SK-N-SH (cell line): ENCODE measurements around the gene XIRP2. TPM values are rescaled to one million over a fixed set of nuclear protein-coding genes. Genes with fewer than 3 reads are reported as not detected.

ENCODE experiments used
- CTCF ChIA-PET: fragments of 300-600, 350-600 bp; formaldehyde crosslinking; extraction: SDS; loops from one replicate; lab custom pipeline; 2021; lab: Yijun Ruan, JAX
- POLR2A ChIA-PET: fragments of 350-600 bp; sonication (Branson Sonifier 250); formaldehyde crosslinking; extraction: SDS; loops from one replicate; lab custom pipeline; 2020; ENCODE audit warnings: antibody characterized with exemption, inconsistent platforms; lab: Yijun Ruan, JAX
- DNase-seq: peaks from one replicate; pipeline ENCODE4 v3.0.0; 2012
- H2AFZ ChIP-seq: fragments of 200-600 bp; sonication (generic); 2 replicates; pipeline ENCODE4 v1.8.1; 2016; ENCODE audit warnings: antibody characterized with exemption, mild to moderate bottlenecking, low read depth
- H3F3A ChIP-seq: fragments of 200-600 bp; sonication (generic); replicated peaks from 2 replicates; pipeline ENCODE3; 2016; ENCODE audit warnings: antibody characterized with exemption, mild to moderate bottlenecking; ENCODE audit not compliant: insufficient read depth
- H3K27ac ChIP-seq, 2 experiments: fragments of 200-500 bp in 1 of 2; fragments of 200-600 bp in 1 of 2; sonication (Bioruptor generic) in 1 of 2; sonication (generic), shearing (Covaris generic) in 1 of 2; 2 replicates each; pipeline versions ENCODE4 v1.5.1 to v1.6.1; 2014 to 2016; ENCODE audit warnings: low read depth in 2 of 2, inconsistent platforms in 1 of 2, low read length in 1 of 2, mild to moderate bottlenecking in 1 of 2, mixed read lengths in 1 of 2
- H3K27me3 ChIP-seq: fragments of 200-600 bp; sonication (generic), shearing (Covaris generic); 2 replicates; pipeline ENCODE4 v1.6.1; 2016; ENCODE audit warnings: mixed run types; ENCODE audit not compliant: insufficient read depth
- H3K36me3 ChIP-seq, 2 experiments: fragments of 200-500 bp in 1 of 2; fragments of 200-600 bp in 1 of 2; sonication (Bioruptor generic) in 1 of 2; sonication (generic) in 1 of 2; replicated peaks in 1 of 2; 2 replicates each; pipeline versions ENCODE3 to v1.5.1; 2014 to 2016; ENCODE audit warnings: low read length in 1 of 2, mild to moderate bottlenecking in 1 of 2; ENCODE audit not compliant: insufficient read depth in 2 of 2, control insufficient read depth in 1 of 2
- H3K4me1 ChIP-seq, 2 experiments: fragments of 200-500 bp in 1 of 2; fragments of 200-600 bp in 1 of 2; sonication (Bioruptor generic) in 1 of 2; sonication (generic), shearing (Covaris generic) in 1 of 2; 2 replicates each; pipeline versions ENCODE4 v1.5.1 to v1.6.1; 2014 to 2016; ENCODE audit warnings: low read depth in 1 of 2, low read length in 1 of 2, mixed run types in 1 of 2; ENCODE audit not compliant: insufficient read depth in 2 of 2, control insufficient read depth in 1 of 2
- H3K4me2 ChIP-seq: fragments of 200-600 bp; sonication (generic), shearing (Covaris generic); 2 replicates; pipeline ENCODE4 v1.6.1; 2017; ENCODE audit warnings: mixed run types
- H3K4me3 ChIP-seq, 2 experiments: fragments of 200-500 bp in 1 of 2; fragments of 200-600 bp in 1 of 2; sonication (Bioruptor generic) in 1 of 2; sonication (generic), shearing (Covaris generic) in 1 of 2; 2 replicates each; pipeline versions ENCODE4 v1.5.1 to v1.8.1; 2014 to 2016; ENCODE audit warnings: low read depth in 2 of 2, inconsistent platforms in 1 of 2, low read length in 1 of 2, mild to moderate bottlenecking in 1 of 2, mixed read lengths in 1 of 2, moderate library complexity in 1 of 2
- H3K79me2 ChIP-seq: fragments of 200-600 bp; sonication (generic); 2 replicates; pipeline ENCODE4 v1.8.1; 2017; ENCODE audit warnings: mild to moderate bottlenecking; ENCODE audit not compliant: insufficient read depth
- H3K9ac ChIP-seq: fragments of 200-600 bp; sonication (generic); 2 replicates; pipeline ENCODE4 v1.6.1; 2017; ENCODE audit warnings: mixed run types
- H3K9me2 ChIP-seq: fragments of 200-600 bp; sonication (generic); 2 replicates; pipeline ENCODE4 v1.6.1; 2017; ENCODE audit warnings: mixed run types
- H3K9me3 ChIP-seq: fragments of 200-600 bp; sonication (generic); 2 replicates; pipeline ENCODE4 v1.6.1; 2017; ENCODE audit warnings: mixed run types, mild to moderate bottlenecking, moderate library complexity
- H4K20me1 ChIP-seq: fragments of 200-600 bp; sonication (generic); 2 replicates; pipeline ENCODE4 v1.6.1; 2017; ENCODE audit warnings: mild to moderate bottlenecking, mixed run types; ENCODE audit not compliant: insufficient read depth
- CHD2 ChIP-seq: fragments of 150-350 bp; IDR thresholded peaks from 2 replicates; pipeline ENCODE4 v1.6.1; 2018; ENCODE audit warnings: low read length; ENCODE audit not compliant: partially characterized antibody
- NFIC ChIP-seq: IDR thresholded peaks from 2 replicates; pipeline ENCODE4 v1.4.0; 2012; ENCODE audit warnings: borderline replicate concordance
- NRF1 ChIP-seq: IDR thresholded peaks from 2 replicates; pipeline ENCODE4 v1.6.1; 2012; ENCODE audit warnings: low read depth, mild to moderate bottlenecking, low read length
- POLR2AphosphoS5 ChIP-seq: IDR thresholded peaks from 2 replicates; pipeline ENCODE4 v1.6.1; 2012; ENCODE audit warnings: low read depth, low read length
- SIN3A ChIP-seq: IDR thresholded peaks from 2 replicates; pipeline ENCODE4 v1.6.1; 2012; ENCODE audit warnings: low read depth, mild to moderate bottlenecking, low read length, moderate library complexity, borderline replicate concordance
- SMC3 ChIP-seq: IDR thresholded peaks from 2 replicates; pipeline ENCODE4 v1.6.1; 2012; ENCODE audit warnings: low read depth, low read length, improper control_type of control experiment
- TCF12 ChIP-seq: IDR thresholded peaks from 2 replicates; pipeline ENCODE4 v1.4.0; 2012
- USF2 ChIP-seq: fragments of 150-350 bp; IDR thresholded peaks from 2 replicates; pipeline ENCODE4 v1.6.1; 2017; ENCODE audit warnings: antibody characterized with exemption, low read length, low read depth, borderline replicate concordance
- YY1 ChIP-seq: IDR thresholded peaks from 2 replicates; pipeline ENCODE4 v1.4.0; 2012; ENCODE audit warnings: low read depth, mild to moderate bottlenecking
- ZBTB33 ChIP-seq: IDR thresholded peaks from 2 replicates; pipeline ENCODE4 v1.4.0; 2012; ENCODE audit warnings: low read depth, borderline replicate concordance
- WGBS: methylation state at CpG from one replicate; pipeline ENCODE4 v1.1.6; 2017; ENCODE audit warnings: low lambda C conversion rate; 5-methylcytosine and 5-hydroxymethylcytosine counted together
- polyA plus RNA-seq, 3 experiments: library from polyadenylated mRNA; depleted of rRNA; stranded (reverse); fragments of >200 nt; gene quantifications; 2 replicates each; pipeline ENCODE4 v1.2.3, GENCODE V29; 2012
- TF ChIP-seq, protein P1 (sequence below): IDR thresholded peaks from 2 replicates; pipeline ENCODE4; 2012
- TF ChIP-seq, protein P2 (sequence below): IDR thresholded peaks from 2 replicates; pipeline ENCODE4 v1.4.0; 2012; ENCODE audit warnings: low read depth, borderline replicate concordance

XIRP2 gene
- polyA plus RNA-seq, 1 of the 3 experiments (the other 2 are of a cell fraction): 0.02 TPM

DNA sequence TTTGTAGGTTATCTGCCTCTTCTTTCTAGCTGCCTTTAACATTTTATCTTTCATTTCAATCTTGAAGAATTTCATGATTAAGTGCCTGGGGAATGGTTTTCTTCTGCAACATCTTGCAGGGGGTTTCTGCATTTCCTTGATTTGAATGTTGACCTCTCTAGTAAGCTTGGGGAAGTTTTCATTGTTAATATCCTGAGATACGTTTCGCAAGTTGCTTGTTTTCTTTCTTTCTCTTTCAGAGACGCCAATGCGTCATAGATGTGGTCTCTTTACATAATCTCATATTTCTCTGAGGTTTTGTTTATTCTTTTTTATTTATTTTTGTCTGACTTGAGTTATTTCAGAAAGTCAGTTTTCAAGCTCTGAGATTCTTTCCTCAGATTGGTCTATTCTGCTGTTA, 225.7 kb downstream of the XIRP2 start:
- 64% methylated on average over 4 of the region's 4 CpGs for WGBS
- H3K9ac ChIP-seq: no peak overlapping the region
- POLR2A ChIA-PET: no interaction called here
- no peaks in the 10 kb centered on the region for H3K9me2 ChIP-seq
- CTCF ChIA-PET: no interaction called here
- no peaks in the 10 kb centered on the region for H3K36me3 ChIP-seq
- no peaks in the 10 kb centered on the region for H3K9me3 ChIP-seq
- no peaks in the 10 kb centered on the region for H3K79me2 ChIP-seq
- no peak overlapping the region for H3K27ac ChIP-seq
- H3K4me2 ChIP-seq: no peak overlapping the region
- H3F3A ChIP-seq: no peaks in the 10 kb centered on the region
- H3K4me1 ChIP-seq: no peaks in the 10 kb centered on the region
- H3K4me3 ChIP-seq: no peak overlapping the region
- TF ChIP-seq TCF12: peak; percentile 10; the same call in 1 of the 2 replicates
- TF ChIP-seq, protein P1, sequence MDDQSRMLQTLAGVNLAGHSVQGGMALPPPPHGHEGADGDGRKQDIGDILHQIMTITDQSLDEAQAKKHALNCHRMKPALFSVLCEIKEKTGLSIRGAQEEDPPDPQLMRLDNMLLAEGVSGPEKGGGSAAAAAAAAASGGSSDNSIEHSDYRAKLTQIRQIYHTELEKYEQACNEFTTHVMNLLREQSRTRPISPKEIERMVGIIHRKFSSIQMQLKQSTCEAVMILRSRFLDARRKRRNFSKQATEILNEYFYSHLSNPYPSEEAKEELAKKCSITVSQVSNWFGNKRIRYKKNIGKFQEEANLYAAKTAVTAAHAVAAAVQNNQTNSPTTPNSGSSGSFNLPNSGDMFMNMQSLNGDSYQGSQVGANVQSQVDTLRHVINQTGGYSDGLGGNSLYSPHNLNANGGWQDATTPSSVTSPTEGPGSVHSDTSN: peak; percentile 13; the same call in 1 of the 2 replicates
- no peak for TF ChIP-seq POLR2AphosphoS5
- no peaks in the 10 kb centered on the region for H3K27me3 ChIP-seq
- no peak overlapping the region for H2AFZ ChIP-seq
- DNase-seq: no peak
- no peaks in the 10 kb centered on the region for H4K20me1 ChIP-seq

GRCh38 chr2:167115541-167115940, 227.3 kb downstream of the XIRP2 start:
- no peaks in the 10 kb centered on the region for H3K9me3 ChIP-seq
- no peak overlapping the region for H3K4me2 ChIP-seq
- no peak overlapping the region for H2AFZ ChIP-seq
- no peaks in the 10 kb centered on the region for H4K20me1 ChIP-seq
- no peak overlapping the region for H3K9ac ChIP-seq
- no peaks in the 10 kb centered on the region; a peak in 1 of 4 replicates for H3K4me1 ChIP-seq
- no peaks in the 10 kb centered on the region for H3K79me2 ChIP-seq
- TF ChIP-seq SIN3A: no peak
- TF ChIP-seq, protein P2, sequence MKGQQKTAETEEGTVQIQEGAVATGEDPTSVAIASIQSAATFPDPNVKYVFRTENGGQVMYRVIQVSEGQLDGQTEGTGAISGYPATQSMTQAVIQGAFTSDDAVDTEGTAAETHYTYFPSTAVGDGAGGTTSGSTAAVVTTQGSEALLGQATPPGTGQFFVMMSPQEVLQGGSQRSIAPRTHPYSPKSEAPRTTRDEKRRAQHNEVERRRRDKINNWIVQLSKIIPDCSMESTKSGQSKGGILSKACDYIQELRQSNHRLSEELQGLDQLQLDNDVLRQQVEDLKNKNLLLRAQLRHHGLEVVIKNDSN: no peak
- TF ChIP-seq USF2: no peak
- no peak for TF ChIP-seq POLR2AphosphoS5
- TF ChIP-seq YY1: no peak
- H3K4me3 ChIP-seq: no peak overlapping the region
- no peaks in the 10 kb centered on the region for H3F3A ChIP-seq
- ChIA-PET CTCF (no interaction called here), POLR2A (no interaction called here)
- no peaks in the 10 kb centered on the region for H3K27me3 ChIP-seq
- H3K27ac ChIP-seq: no peak overlapping the region
- DNase-seq: no peak
- no peaks in the 10 kb centered on the region for H3K36me3 ChIP-seq
- no peaks in the 10 kb centered on the region for H3K9me2 ChIP-seq

- POLR2A ChIA-PET: no interaction called here
- no peaks in the 10 kb centered on the region for H3F3A ChIP-seq
- TF ChIP-seq ZBTB33 (no peak), NRF1 (no peak), SMC3 (no peak), SIN3A (no peak), TCF12 (peak; percentile 25; the same call in 1 of the 2 replicates), NFIC (no peak), CHD2 (no peak)
- TF ChIP-seq, protein P1: peak; percentile 49; the same call in 1 of the 2 replicates
- TF ChIP-seq, all 33 proteins: peak for 2
- H3K4me2 ChIP-seq: 0 out of 2 replicates have a peak overlapping the region, but pooled peaks have one; percentile 6
- peak; percentile 4 for DNase-seq
- H3K9me2 ChIP-seq: no peaks in the 10 kb centered on the region
- CTCF ChIA-PET: no interaction called here
- H3K27me3 ChIP-seq: no peaks in the 10 kb centered on the region
- H3K79me2 ChIP-seq: no peaks in the 10 kb centered on the region
- no peak overlapping the region for H3K4me3 ChIP-seq
- no peaks in the 10 kb centered on the region for H4K20me1 ChIP-seq
- 45% methylated on average over 2 of the region's 2 CpGs for WGBS
- H3K36me3 ChIP-seq: no peaks in the 10 kb centered on the region
- H3K27ac ChIP-seq: no peak overlapping the region
- no peak overlapping the region for H2AFZ ChIP-seq
- H3K4me1 ChIP-seq: peaks cover 0 to 3% of the 10 kb centered on the region in 2 experiments; a peak in 2 of 4 replicates
- no peaks in the 10 kb centered on the region for H3K9me3 ChIP-seq
- no peak overlapping the region for H3K9ac ChIP-seq
Observed at GRCh38 chr2:167122389-167122788, 234.1 kb downstream of the XIRP2 start.
